ENCODE data around the gene SEC24B. TPM values are rescaled to one million over a fixed set of nuclear protein-coding genes. Genes with fewer than 3 reads are reported as not detected.

SEC24B gene
- 4.9 and 7.0 TPM in 2 replicates for total RNA-seq (2014; rRNA removed; shearing (Covaris generic))

GRCh38 chr4:109433205-109434006 lies at the start of gene SEC24B:
SEC24B (plus strand) TSS chr4:109433815; CDS start chr4:109433870, 55 bp downstream.
- peak; percentile 75 for DNase-seq (ENCODE audit: low read depth)

DNA sequence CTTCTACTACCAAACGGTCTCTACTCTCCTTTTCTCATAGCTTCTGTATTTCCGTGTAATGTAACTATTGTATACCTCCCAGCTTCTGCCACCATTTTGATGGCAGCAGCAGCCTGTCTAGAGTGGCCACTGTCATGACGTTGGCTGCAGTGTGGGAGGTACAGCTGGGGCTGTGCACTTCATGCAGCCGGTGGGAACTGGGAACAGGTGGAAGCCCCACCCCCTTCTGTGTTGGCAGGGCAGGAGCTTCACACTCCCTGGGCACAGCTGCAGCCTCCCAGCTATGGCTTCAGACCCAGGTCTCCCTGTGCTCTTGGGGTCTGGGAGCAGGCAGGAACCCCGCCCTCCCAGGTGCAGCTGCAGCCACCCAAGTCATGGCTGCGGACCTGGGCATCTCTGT lies 49.8 kb upstream of the SEC24B start:
- no peak for DNase-seq (ENCODE audit: low read depth)

- DNase-seq (ENCODE audit: low read depth): no peak
These were observed 48.4 kb upstream of the SEC24B start for GRCh38 chr4:109385260-109385659.

DNA sequence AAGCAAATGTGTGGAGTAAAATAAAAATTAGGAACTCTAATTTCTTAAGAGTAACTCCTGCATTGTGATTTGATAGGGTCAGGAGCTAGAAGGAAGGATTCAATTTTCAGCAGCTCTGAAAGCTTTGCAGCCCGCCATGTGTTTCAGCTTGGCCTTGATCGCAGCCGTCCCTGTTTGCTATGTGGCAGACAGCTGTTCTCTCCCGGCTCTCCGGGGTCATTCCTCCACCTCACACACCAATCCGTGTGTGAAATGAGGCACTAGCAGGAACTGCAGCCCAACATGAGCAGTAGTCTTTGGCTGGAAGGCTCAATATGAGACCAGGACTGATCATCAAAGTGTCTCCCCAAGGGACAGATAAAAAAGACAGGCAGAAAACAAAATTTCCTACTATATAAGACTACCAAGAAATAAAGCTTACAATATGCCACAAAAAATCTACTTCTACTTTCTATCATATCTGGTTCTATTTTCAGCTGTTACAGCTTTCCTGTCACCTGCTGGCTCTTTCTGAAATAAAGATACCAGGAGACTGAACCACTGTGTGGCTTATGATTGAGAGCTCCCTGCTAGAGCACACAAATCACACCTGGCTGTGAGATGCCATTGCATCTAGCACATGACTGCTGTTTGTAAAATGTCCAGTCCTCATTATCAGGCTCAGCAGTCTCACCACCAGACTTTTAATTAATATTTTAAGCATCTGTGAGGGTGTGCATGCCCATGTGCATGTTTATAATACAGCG lies 44.1 kb upstream of the SEC24B start:
- DNase-seq (ENCODE audit: low read depth): no peak

DNA sequence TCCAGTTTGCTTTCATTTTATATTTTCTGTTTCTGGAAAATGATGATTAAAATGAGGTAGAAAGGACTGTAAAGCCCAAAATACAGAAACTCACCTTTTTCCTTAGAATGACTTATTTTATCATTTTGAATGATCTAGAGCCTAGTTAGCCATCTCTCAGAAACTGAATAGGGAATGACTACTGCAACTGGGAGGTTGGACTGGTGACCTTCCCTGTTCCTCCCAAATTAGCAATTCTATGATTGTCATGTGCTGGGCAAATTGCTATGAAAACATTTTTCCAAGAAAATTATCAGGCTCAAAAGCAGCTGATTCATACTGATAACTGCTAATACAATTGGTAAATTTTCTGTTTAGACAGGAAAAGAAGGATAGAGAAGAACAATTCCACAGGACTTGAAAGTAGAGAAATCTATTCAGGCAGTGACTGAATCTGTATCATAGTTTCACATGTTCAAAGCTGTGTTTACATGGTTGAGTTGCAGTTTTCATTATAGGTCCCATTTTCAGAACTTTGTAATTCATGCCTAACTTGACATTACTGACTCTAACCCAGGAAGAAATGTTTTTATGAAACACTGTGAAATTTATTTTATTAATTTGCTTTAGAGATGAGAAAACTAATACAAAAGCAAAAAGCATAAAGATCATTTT lies 43.4 kb upstream of the SEC24B start:
- no peak for DNase-seq (ENCODE audit: low read depth)

GRCh38 chr4:109395694-109396093 lies 37.9 kb upstream of the SEC24B start:
- DNase-seq (ENCODE audit: low read depth): no peak

DNA sequence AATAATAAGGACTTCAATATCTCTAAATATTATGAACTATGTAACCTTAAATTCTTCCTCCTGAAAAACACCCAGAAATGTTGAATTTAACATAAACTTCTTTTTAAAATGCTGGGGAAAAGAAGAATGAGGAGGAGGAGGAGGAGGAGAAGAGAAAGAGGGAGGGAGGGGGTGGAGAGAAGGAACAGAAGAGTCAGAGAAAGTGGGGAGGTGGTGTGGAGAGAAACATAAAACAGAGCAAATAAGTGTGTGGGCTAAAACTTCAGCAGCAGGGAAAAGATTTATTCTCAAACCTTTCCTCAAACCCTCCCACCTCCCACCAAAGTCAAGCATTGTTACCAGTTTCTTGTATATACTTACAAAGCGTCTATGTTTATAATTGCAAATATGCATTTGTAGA lies 34.7 kb upstream of the SEC24B start:
- DNase-seq (ENCODE audit: low read depth): no peak

- peak; percentile 13 for DNase-seq (ENCODE audit: low read depth)
These were observed 27.2 kb upstream of the SEC24B start for GRCh38 chr4:109406337-109406931.

- no peak for DNase-seq (ENCODE audit: low read depth)
These were observed 26.4 kb upstream of the SEC24B start for GRCh38 chr4:109407027-109407737.

DNA sequence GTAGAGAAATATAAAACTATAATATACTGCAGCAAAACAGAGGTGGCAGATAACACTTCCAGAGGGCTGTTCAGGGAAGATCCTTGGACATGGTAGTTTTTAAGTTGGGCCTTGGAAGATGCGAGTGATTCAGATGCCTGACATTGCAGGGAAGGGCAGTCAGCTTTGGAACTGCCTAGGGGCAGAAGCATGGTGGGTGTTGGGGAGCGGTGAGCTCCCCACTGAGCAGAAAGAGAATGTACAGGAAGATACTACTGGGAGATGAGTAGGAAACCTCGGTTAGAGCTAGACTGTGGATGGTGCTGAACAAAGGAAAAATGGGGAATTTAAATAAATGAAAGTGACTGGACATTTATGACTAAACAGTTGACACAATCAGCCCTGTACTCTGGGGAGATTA lies 24.9 kb upstream of the SEC24B start:
- no peak for DNase-seq (ENCODE audit: low read depth)

DNA sequence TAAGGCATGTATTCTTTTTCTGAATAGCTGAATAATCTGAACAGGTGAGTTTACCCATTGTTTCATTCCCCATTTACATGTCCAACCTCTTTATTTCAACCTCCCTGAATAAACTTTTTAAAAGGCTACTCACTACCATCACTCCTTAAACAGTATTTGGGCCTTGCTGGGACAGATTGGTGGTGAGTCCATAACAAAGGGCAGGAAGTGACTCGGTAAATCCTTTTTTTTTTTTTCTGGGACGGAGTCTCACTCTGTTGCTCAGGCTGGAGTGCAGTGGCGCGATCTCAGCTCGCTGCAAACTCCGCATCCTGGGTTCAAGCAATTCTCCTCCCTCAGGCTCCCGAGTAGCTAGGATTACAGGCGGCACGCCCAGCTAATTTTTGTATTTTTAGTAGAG lies 23.4 kb upstream of the SEC24B start:
- DNase-seq (ENCODE audit: low read depth): no peak

DNA sequence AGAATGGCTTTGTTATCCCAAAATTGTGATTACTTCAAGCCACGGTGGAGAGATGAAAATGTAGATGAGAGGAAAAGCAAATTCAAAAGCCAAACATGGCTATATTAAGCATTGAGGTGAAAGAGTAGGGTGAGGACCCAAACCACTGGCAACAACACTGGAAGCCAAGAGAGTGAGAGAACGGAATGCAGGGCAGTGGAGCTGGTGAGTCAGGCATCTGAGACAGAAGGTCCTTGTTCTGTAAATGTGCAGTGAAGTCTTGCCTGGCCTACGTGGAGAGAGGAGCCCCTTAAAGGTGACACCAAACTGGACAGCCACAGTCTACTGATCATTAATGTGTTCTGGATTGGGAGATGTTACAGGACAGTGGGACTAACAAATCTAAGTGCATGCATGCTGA lies 22.8 kb upstream of the SEC24B start:
- peak; percentile 5 for DNase-seq (ENCODE audit: low read depth)

GRCh38 chr4:109411964-109412363 lies 21.7 kb upstream of the SEC24B start:
- no peak for DNase-seq (ENCODE audit: low read depth)

DNA sequence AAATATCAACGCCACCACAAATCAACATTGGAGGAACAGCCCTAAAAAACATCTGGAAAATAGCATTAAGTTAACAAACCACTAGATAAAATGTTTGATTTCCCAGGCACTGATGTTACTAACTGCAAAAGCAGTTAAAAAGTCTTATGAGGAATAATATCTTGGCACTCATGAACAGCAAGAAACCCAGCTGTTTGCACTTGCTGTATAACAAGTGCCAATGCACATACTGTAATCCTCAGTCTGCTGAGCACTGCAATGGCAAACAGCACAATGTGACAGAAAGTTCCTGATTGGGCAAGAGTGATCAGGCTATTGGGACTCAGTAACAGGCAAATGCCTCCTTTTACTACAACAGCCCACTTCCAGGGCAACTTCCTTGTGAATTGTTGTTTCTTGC lies 20.8 kb upstream of the SEC24B start:
- no peak for DNase-seq (ENCODE audit: low read depth)

DNA sequence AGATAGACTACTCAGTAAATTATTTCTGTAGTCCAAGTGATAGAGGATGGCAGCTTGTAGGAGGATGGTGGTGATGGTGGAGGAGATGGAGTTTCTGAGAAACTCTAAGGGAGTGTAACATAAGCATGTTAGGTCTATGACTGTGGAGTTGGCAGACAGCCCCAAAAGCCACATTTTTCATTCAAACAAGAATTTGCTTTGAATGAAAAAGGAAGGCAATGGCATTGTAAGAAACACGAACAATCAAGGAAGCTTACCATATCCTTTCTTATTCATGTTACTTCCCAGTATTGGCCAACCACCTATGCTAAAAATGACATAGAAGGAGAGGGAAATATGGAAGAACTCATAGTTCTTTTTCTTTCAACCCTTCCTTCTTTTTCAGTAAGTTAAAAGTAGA lies 18.7 kb upstream of the SEC24B start:
- no peak for DNase-seq (ENCODE audit: low read depth)

DNA sequence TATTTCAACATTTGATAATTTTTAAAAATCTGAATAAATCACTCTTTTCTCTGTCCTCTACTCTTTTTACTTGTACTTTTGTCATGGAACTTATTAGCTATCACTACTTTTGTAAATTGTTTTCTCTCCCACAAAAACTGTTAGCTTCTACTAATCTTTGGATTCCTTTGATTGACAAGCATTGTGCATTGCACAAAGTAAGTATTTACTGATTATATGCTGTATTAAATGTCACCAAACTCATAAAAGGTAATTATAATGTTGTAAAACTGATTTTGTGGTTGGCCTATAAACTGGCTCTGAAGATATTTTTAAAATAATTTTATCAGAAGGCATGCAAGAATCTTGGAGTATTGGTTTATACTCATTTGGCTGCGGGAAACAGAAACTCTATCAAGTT lies 15.0 kb upstream of the SEC24B start:
- no peak for DNase-seq (ENCODE audit: low read depth)

- no peak for DNase-seq (ENCODE audit: low read depth)
These were observed 13.9 kb upstream of the SEC24B start for GRCh38 chr4:109419679-109420078.

GRCh38 chr4:109424093-109424841 lies 9.3 kb upstream of the SEC24B start:
- DNase-seq (ENCODE audit: low read depth): peak; percentile 9

DNA sequence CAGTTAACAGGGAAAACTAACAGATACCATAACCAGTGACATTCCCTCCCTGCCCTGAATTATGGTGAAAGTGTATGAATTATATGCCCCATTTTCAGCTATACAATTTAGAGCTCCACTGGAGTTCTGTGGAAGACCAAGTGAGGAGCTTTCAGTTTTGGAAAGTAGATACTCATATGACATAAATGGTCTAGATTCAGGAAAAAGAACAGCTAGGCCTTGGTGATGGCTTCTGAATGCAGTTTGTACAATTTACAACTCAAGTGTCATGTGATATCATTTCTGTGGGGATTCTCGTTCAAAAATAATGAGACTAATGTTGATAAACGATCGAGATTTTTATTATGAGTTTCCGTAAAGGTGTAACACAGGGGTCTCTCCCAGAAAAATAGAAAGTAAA lies 8.2 kb upstream of the SEC24B start:
- DNase-seq (ENCODE audit: low read depth): no peak

- DNase-seq (ENCODE audit: low read depth): no peak
These were observed 4.1 kb upstream of the SEC24B start for GRCh38 chr4:109429545-109429944.

DNA sequence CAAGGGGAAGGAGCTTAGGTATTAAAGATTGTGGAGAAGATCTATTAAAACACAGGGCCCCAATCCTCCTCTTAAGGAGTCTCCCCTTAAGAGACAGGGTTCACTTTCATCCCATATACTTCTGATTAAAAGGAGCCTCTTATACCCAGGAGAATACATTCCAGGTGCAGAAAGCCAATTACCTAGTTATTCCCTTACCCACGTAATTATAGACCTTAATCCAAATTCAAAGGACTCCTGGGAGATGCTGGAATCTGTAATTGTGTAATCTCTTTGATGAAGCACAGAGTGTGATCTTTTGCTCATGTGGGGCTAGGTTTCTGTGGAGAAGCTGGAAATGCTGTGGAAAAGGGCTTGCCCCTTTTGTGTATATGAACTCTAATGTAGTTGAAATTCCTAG lies 1.4 kb upstream of the SEC24B start:
- no peak for DNase-seq (ENCODE audit: low read depth)

All from Daoy (cell line).